OCI-M1 (cell line): Measurements from ENCODE around the gene NUTM2G.
"Not testable (repeated sequence)": the region's sequence is repeated elsewhere in the genome, so short reads cannot be mapped to it uniquely, and the experiment has no call there.

Experiments
- DNase-seq: peaks from one replicate; lab custom pipeline; 2025; lab: John Stamatoyannopoulos, UW

The NUTM2G gene, protein sequence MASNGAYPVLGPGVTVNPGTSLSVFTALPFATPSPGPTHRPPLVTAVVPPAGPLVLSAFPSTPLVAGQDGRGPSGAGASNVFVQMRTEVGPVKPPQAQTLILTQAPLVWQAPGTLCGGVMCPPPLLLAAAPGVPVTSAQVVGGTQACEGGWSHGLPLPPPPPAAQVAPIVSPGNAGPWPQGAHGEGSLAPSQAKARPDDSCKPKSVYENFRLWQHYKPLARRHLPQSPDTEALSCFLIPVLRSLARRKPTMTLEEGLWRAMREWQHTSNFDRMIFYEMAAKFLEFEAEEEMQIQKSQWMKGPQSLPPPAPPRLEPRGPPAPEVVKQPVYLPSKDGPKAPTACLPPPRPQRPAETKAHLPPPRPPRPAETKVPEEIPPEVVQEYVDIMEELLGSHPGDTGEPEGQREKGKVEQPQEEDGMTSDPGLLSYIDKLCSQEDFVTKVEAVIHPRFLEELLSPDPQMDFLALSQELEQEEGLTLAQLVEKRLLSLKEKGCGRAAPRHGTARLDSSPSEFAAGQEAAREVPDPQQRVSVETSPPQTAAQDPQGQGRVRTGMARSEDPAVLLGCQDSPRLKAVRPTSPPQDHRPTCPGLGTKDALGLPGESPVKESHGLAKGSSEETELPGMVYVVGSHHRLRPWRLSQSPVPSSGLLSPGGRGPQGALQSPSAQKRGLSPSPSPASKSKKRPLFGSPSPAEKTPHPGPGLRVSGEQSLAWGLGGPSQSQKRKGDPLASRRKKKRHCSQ

DNA sequence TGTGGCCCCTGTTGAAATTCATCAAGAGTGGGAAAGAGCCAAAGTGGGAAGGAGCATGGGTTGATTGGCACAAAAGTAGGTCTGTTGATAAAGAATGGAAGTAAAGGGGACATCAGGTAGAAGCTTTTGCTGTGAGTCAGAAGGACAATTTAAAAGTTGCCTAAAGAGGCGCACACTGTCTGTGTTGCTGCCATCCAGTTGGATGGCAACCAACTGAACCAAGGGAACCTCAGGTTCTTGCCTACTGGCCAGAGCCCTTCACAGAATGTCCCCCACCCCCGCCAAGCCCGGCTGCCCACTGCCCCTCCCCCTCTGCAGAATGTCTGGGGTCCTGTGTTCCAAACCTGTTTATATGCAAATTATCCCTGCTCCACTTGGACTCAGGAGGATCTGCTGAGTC lies at the start of gene NUTM2G:
TSS of gene NUTM2G (plus strand) at position 301 of the 400 bp plus-strand sequence. CDS start 182 bp downstream, outside the sequence.
- DNase-seq: not testable (repeated sequence)

DNA sequence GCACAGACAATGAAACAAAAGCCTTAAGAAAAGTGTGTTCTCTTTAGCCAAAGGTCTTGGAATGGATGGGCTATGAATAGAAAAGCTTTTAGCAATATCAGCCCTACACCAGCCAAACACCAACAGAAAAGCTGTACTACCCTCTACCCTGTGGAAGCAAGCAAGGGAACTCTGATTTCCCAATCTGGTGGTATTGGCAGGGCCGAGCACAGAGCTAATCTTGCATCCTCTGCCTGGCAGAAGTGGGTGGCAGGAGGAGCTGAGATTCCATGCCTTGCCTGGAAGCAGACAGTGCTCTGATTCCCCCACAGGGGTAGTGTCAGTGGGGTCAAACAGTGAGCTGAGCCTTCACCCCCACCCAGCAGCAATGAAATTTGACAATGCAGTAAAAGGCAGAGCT lies 44.7 kb upstream of the NUTM2G start:
- no peak for DNase-seq

DNA sequence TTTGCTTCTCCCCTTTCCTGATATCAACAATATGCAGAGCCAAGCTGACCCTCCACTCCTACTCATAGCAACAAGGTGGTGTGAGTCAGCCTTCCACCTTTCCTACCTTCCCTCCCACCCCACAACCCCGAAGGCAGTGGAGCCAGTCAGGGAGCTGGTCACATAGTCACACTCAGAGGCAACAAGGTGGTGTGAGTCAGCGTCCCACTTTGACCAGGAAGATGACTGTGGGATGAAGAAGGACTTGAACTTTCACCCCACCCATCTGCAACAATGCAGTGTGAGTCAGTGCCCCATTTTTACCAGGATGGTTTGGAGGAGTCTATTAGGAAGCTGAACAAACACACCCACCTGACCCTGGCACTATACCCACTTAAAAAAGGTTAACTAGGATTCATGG lies 44.2 kb upstream of the NUTM2G start:
- DNase-seq: no peak

DNA sequence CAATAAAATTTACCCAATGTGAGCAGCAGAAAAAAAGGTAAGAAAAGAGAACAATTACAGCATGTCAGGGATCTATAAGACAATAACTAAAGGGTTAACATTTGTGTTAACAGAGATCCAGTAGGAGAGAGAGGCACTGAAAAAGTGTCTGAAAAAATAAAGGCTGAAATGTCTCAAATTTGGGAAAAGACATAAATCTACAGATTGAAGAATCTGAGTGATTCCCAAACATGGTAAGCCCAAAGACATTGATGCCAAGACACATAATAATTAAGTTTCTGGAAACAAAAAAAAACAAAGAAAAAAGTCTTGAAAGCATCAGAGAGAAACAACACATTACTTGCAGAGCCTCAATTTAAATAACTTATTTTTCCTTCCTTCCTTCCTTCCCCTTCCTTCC lies 43.2 kb upstream of the NUTM2G start:
- no peak for DNase-seq

DNA sequence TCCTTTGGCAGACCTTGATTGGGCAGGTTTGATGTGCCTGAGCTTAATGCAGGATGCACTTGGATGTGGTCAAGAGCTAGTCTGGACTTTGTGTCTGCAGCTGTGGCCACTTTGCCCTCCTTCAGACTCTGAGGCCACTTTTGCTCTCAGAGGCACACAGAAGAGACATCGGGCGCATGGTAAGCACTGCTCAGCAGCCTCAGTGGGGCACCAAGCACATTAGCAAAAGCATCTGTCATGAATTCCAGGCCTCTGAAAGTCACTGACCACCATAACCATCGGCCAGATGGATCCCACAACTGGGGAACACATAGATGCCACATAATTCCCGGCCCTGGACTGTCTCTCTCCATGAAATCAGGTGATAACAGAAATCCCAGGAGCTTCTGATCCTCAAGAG lies 40.1 kb upstream of the NUTM2G start:
- no peak for DNase-seq

DNA sequence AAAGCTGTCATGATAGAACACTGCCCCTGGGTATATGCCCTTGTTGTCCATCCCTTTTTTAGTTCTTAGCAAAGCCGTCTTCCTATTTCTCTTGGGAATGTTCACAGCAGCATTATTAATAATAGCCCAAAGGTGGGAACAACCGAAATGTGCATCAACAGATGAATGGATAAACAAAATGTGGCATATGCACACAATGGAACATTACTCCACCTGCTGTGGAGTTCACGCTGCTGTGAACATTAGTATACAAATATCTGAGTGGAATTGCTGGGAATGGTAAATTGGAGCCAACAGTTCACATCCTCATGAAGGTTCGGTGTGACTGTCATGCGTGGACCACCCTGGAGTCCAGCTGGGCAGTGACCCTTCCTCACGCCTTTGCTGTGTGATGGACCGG lies 36.5 kb upstream of the NUTM2G start:
- DNase-seq: no peak

DNA sequence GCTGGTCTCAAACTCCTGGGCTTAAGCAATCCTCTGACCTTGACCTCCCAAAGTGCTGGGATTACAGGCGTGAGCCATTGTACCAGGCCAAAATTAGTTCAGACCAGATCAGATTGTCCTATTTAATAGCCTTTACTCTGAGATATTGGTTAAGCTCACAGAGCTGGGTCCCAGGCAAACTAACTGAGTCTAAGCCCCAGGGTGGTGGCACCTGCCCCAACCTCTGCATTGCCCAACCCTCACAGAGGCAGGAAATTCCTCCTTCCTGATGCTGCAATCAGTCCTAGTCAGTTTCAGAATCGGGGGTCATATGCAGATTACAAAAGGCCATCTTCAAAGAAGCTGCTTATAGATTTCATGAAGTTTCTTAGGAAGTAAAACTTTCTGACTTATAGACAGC lies 28.6 kb upstream of the NUTM2G start:
- DNase-seq: not testable (repeated sequence)

DNA sequence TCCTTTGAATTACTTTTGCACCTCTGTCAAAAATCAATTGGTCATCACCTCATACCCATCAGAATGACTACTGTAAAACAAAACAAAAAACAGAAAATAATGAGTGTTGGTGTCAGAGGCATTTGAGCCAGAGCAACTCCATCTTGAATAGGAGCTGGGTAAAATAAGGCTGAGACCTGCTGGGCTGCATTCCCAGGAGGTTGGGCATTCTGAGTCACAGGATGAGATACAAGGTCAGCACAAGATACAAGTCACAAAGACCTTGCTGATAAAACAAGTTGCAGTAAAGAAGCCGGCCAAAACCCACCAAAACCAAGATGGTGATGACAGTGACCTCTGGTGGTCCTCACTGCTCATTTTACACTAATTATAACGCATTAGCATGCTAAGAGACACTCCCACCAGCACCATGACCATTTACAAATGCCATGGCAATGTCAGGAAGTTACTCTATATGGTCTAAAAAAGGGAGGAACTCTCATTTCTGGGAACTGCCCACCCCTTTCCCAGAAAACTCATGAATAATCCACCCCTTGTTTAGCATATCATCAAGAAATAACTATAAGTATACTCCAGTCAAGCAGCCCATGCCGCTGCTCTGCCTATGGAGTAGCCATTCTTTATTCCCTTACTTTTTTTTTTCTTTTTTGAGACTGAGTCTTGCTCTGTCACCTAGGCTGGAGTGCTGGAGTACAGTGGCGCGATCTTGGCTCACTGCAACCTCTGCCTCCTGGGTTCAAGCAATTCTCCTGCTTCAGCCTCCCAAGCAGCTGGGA lies 23.5 kb upstream of the NUTM2G start:
- not testable (repeated sequence) for DNase-seq

DNA sequence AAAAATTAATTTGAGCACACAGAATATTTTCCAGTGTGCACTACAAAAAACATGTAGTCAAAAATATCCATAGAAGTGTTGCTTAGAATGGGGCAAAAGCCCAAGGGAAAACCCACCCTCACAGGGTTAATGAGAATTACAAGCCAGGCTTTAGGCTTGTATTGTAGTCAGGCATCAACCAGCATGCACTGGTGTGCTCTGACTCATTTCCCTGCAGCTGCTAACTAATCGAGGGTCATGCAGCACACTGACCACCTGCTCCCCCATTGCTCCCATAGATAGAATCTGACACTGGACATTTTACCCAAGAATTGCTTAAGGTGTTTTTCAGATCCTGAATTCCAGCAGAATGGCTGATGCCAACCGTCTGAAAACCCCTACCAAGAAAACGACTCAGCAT lies 20.2 kb upstream of the NUTM2G start:
- DNase-seq: not testable (repeated sequence)

DNA sequence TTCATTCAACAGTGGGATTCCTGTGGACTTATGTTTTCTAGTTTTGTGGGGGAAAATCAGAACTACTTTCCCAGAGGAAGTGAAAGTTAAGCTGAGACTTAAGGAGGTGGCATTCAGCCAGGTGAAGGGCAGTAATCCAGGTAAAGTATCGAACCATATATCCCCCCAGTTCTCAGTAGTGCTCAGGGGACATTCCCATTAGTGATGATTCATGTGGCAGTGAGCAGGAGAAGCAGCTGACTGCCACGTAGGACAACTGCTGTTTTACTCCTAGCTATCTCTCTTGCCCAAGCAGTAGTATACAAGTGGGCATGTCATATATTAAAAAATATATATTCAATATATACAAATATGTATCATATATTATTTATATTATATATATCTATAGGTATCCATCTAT lies 13.1 kb upstream of the NUTM2G start:
- not testable (repeated sequence) for DNase-seq

DNA sequence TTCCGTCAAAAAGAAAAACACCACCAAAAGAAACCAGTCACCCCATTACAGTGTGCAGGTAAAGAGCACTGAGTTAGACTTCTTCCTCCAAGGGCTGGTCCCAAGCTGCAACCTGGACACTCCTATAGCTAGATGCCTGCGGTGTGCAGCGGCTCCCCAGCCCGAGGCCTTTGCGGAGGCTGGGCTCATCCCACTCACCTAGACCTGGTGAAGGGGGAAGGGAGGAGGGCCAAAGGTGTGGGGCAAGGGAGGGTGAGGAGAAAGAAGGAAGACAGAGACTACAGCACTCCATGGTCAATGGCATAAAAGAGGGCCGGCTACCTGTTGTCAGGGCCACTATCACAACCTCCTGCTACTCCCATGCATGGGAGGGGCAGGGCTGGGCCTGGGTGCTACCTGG lies 12.1 kb upstream of the NUTM2G start:
- DNase-seq: not testable (repeated sequence)

DNA sequence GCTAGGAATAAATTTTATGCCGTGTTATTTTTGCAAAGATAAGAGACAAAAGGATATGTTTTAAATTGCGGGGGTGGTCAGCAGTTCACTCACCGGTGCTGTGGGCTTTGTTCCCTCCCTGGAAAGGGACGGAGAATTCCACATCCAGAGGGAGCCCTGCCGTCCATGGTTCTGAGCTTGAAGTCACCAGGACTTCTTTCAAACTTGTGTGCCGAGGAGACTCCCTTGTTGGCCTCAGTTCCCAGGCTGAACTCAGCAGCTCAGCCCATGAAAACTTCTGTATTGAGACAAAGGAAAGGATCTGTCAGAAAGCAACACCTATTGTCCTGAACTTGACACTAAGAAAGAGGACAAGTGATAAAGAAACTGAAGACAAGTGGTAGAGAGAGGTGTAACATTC lies 10.1 kb upstream of the NUTM2G start:
- DNase-seq: not testable (repeated sequence)

DNA sequence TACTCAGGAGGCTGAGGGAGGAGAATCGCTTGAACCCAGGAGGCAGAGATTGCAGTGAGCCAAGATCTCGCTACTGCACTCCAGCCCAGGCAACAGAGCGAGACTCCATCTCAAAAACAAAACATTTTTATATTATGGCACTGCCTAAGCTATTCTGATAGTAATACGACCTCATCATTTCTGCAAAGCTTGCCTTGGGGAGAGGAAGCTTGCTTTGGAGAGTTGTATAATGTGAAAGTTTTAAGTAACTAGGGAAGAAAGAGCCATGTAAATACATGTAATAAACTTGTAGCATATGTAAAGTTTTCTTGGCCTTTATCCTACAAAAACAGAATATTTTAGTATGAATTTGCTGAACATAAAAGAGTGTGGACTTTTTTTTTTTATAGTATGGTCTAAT lies 7.8 kb upstream of the NUTM2G start:
- not testable (repeated sequence) for DNase-seq

DNA sequence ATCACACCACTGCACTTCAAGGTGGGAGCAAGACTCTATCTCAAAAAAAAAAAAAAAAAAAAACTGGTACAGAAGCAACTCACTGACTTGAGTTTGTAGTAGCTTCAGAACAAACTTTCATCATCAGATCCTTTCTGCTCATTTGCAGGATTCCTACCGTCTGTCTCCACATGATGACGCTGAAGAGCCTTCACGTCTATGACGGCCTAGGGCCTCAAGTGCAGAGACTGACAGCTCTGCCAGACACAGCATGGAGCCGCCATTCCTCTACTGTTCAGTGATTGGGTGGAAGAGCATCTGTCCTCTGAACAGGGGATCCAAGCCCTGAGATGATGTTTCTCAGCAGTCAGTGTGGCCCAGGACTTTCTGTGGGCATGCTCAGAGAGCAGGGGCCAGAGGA lies 3.1 kb upstream of the NUTM2G start:
- DNase-seq: not testable (repeated sequence)

DNA sequence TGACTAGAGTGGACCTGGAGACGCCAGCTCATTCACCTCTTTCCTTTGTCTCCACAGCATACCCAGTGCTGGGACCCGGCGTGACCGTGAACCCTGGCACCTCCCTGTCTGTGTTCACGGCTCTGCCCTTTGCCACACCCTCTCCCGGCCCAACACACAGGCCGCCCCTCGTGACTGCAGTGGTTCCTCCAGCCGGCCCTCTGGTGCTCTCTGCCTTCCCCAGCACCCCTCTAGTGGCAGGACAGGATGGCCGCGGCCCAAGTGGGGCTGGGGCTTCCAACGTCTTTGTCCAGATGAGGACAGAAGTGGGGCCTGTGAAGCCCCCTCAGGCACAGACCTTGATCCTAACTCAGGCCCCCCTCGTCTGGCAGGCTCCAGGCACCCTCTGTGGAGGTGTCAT lies 3.0 kb downstream of the NUTM2G start:
- DNase-seq: not testable (repeated sequence)

DNA sequence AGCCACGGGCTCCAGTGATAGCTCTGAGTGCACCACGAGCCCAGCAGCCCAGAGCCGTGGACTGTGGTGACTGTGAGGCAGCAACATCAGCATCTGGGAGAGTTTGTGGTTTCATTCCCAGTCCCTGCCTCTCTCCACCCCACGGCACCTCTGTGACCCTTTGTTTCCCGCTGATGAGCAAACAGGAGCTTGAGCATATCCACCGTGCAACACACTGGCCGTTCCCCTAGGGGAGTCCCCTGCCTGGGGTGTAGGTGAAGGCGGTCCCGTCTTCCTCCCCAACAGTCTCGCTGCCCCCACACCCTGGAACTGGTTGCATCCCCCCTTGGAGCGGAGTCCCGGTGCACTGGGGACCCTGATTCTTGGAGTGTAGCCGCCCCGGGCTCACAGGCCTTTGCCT lies 5.5 kb downstream of the NUTM2G start:
- DNase-seq: not testable (repeated sequence)

DNA sequence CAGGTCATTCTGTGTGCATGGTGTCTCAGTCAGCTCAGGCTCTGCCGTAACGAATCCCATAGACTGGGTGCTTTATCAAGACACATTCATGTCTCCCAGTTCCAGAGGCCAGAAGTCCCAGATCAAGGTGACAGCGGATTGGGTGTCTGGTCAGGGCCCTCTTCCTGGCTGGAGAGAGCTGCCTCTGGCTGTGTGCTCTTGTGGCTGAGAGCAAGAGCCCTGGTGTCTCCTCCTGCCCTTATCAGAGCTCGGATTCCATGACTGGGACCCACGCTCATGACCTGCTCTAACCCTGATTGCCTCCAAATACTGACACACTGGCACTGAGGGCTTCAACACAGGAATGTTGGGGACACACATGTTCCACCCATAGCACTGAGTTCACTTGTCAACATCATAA lies 6.1 kb downstream of the NUTM2G start:
- DNase-seq: not testable (repeated sequence)

DNA sequence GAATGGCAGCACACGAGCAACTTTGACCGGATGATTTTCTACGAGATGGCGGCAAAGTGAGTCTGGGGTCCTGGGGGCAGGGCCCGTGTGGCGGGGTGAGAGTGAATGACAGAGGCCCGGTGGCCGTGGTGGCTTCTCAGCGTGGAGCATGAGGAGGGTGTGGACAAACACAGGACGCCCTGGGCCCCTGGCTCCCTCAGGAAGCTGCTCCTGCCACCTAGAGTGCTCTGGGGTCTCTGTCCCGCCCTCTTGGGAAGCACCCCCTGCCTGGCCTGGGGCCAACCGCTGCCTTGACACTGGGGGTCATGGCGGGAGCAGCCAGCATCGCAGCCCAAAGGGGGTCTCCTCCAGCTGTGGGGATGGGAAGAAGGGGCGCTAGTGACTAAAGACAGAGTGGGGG lies 6.8 kb downstream of the NUTM2G start:
- DNase-seq: not testable (repeated sequence)

DNA sequence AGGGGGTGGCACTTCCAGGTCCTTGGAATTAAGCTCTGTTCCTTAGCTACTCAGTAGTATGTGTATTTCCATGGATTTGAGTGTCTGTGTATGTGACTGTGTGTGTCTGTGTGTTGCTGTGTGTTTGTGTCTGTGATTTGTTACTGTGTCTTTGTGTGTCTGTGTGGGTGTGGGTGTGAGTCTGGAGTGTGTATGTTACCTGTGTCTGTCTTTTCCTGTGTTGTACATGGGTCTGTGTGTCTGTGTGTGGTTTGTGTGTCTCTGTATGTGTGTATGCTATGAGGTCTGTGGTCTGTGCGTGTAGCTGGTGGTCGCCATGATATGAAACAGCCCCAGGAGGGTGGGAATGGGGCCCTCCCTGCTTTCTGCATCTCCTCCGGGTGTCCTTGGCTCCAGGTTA lies 8.8 kb downstream of the NUTM2G start:
- not testable (repeated sequence) for DNase-seq

DNA sequence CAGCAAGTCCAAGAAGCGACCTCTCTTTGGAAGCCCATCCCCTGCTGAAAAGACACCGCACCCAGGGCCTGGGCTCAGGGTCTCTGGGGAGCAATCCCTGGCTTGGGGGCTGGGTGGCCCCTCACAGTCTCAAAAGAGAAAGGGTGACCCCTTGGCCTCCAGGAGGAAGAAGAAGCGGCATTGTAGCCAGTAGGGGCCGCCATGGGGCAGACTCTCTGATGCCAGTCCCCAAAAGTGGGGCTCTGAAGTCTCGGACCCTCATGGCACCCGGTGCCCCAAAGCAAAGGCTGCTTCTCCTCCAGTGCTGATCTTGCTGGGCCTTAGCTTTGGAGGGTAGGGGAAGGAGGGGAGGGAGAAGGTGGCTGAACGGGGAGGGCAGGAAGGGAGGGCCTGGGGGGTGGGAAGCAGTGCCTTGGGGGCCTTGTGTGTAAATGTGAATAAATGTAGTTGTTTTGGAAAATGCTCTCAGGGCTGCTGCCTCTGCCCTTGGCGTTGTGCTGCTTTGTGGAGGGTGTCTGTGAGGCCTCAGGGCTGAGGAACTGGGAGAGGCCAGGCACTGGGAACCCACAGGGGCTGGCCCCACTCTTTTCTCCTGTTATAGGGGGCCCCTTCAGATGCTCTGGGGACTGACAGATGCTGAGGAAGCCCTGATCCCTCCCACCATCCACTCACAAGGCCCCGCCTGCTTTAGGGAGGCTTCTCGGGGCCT lies 10.5 kb downstream of the NUTM2G start:
- DNase-seq: not testable (repeated sequence)

DNA sequence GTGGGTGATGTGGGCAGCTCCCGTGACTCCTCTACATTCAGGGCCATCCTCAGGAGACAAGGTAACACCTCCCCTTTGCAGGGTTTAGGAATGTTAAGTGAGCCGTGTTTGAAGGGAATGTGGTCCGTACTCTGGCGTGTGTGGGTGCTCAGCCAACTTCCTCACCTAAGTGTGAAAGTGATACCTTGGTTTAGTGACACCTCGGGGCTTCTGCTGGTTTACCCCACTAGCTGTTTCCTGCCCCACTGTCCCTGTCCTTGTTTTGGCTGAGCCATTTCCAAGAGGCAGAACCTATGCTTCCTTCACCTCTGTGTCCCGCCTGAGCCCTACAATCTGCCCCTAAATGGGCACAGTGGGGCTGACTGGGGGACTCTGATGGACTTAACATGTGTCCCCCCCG lies 12.3 kb downstream of the NUTM2G start:
- DNase-seq: not testable (repeated sequence)

DNA sequence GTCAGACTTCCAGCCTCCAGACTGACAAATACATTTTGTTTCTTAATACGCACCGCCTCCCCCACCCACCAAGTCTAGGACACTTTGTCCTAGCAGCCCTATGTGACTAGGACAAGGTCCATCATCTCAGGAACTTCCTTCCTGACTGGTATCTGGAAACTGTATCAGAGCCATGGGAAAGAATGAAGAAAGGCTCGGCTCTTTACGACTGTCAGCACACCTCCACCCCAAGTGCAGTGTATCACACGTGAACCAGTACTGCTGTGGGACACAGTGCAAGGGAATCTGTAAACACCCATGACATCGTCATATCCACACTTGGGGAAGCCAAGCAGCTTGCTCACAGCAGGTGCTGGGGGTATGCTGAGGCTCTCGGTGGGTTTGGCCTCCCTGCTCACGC lies 13.0 kb downstream of the NUTM2G start:
- DNase-seq: not testable (repeated sequence)
